Ovary (tissue), 9 donors: ENCODE results near the gene MAP7. TPM values are rescaled to one million over a fixed set of nuclear protein-coding genes. Genes with fewer than 3 reads are reported as not detected.

Experiments used
- DNase-seq, 5 donors: peaks; one replicate each; pipeline ENCODE4 v3.0.0-alpha.2; 2019 to 2020
- H3K27ac ChIP-seq, 2 donors: fragments of 200-600 bp; one replicate each; pipeline versions ENCODE4 v1.5.1 to v1.8.0; 2019 to 2022
- H3K27me3 ChIP-seq: fragments of 200-600 bp; one replicate; pipeline ENCODE4 v1.8.0; 2022
- H3K36me3 ChIP-seq: fragments of 200-600 bp; sonication (generic); one replicate; pipeline ENCODE4 v1.5.1; 2019
- H3K4me1 ChIP-seq: one replicate; pipeline ENCODE4 v1.8.1; 2013; ENCODE audit warnings: mild to moderate bottlenecking, moderate library complexity; ENCODE audit not compliant: insufficient read depth
- H3K4me3 ChIP-seq: fragments of 200-600 bp; sonication (generic); one replicate; pipeline ENCODE4 v1.5.1; 2017
- H3K9me3 ChIP-seq, 2 donors: fragments of 200-600 bp in 1 of 2; sonication (generic) in 1 of 2; one replicate each; pipeline versions ENCODE4 v1.5.1 to v1.8.1; 2013 to 2019; ENCODE audit warnings: mild to moderate bottlenecking in 1 of 2, moderate library complexity in 1 of 2
- EP300 ChIP-seq: sonication (generic); formaldehyde crosslinking; IDR thresholded peaks from one replicate; pipeline ENCODE4 v1.6.1; 2017; ENCODE audit warnings: antibody characterized with exemption
- POLR2A ChIP-seq: fragments of 450-650 bp; IDR thresholded peaks from one replicate; pipeline ENCODE4 v1.6.1; 2017; ENCODE audit warnings: antibody characterized with exemption, mild to moderate bottlenecking, moderate library complexity
- WGBS, 3 donors: extraction: QIAGEN DNeasy Blood & Tissue Kit in 1 of 3; methylation state at CpG; one replicate each; pipeline versions ENCODE4 v1.1.5 to v1.1.7; 2013 to 2017; 5-methylcytosine and 5-hydroxymethylcytosine counted together
- intact Hi-C, 4 donors: fragments of 100-400 bp; cut with DNase I; formaldehyde crosslinking; loops; one replicate each; pipeline versions ENCODE4 v1.11.0 to v1.15.1; 2022 to 2023
- polyA plus RNA-seq, 2 donors: library from polyadenylated mRNA; stranded (reverse); fragments of 200-250 nt in 1 of 2; fragments of 350-450 nt in 1 of 2; fragmentation: Illumina TruSeq in 1 of 2; extraction: RNeasy Lipid Tissue Mini Kit (QIAGEN cat#74804) in 1 of 2; gene quantifications; one replicate each; pipeline ENCODE4 v1.2.3, GENCODE V29; 2013 to 2014
- total RNA-seq, 7 donors: library from RNA; depleted of rRNA in 2 of 7; stranded (reverse); fragments of >200 nt in 2 of 7; fragmentation: NEBNext Ultra II Directional in 3 of 7; extraction: Animal tissue kit (Norgen Biotek cat#: 25700) in 3 of 7; gene quantifications; one replicate each; pipeline versions ENCODE4 v1.1.0 to v1.2.4, GENCODE V29; 2016 to 2023
- TF ChIP-seq, protein P1 (sequence below), 3 donors: fragments of 450-650 bp in 2 of 3; fragments of 200-600 bp in 1 of 3; IDR thresholded peaks; one replicate each; pipeline versions ENCODE4 v1.5.1 to v1.8.0; 2016 to 2022; ENCODE audit warnings: antibody characterized with exemption in 3 of 3, mild to moderate bottlenecking in 1 of 3
- donor health status: DM: no; HTN: no; CAD: no; lungs with moderate emphysema.
- donor health status: DM: no; HTN: no; CAD: no.
- donor health status: Bipolar disorder and iron deficiency.
- donor health status: DM: yes; HTN: yes; CAD: no.
- donor health status: DM: no; HTN: no; CAD: no.
- donor health status: DM: yes; HTN: yes; CAD: no.

Gene MAP7
- total and polyA plus RNA-seq, 9 donors: 1.2 to 13.0 (median 3.6) TPM

DNA sequence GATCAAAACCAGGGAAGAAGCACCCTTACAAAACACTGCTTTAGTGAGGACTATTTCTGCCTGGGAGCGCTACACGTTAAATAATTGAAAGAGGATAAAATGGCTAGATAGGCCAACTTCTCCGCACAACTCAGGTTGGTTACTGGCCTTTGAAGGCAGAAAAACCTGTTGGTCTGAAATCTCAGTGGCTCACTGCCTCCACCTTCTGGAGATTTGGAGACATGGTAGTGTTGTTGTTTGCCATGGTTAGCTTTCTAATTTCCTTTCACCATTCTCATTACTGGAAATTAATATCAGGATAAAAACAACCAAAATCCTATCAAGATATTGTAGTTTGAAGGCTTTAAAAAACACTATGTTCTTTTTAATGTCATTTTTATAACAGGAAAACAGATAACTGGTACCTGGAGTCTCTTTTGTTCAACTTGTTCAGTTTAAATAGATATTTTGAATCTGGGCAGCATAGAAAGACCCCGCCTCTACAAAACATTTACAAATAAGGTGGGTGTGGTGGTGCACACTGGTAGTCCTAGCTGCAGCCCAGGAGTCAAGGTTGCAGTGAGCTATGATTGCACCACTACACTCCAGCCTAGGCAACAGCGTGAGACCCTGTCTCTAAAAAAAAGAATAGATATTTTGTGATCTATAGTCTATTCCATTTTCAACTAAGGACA, 233.1 kb downstream of the MAP7 start:
- 40 to 45% (median 43%) methylated on average over 5 of the region's 5 CpGs for WGBS, 3 donors

DNA sequence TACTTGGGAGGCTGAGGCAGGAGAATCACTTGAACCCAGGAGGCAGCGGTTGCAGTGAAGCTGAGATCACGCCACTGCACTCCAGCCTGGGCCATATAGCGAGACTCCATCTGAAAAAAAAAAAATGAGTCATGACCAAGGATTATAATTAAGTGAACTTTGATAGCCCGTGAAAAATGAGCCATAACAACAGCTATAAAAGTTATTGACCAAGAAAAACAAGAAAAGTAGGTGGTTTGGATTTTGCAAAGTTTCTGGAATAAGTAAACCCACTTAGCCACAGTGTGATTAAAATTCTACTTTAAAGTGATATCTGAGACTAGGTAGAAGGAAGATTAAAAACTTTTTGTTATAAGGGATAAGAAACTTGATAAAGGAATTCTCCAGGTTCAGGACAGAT, 234.6 kb downstream of the MAP7 start:
- 84 to 92% (median 86%) methylated on average over 4 of the region's 4 CpGs for WGBS, 3 donors
- Histone ChIP-seq H3K27me3 (no peaks in the 10 kb centered on the region), H3K4me3 (no peak overlapping the region), H3K36me3 (no peaks in the 10 kb centered on the region), H3K4me1 (no peaks in the 10 kb centered on the region), H3K27ac (no peak overlapping the region), H3K9me3 (no peaks in the 10 kb centered on the region)
- intact Hi-C loops: loop anchor here in 1 of 4 donors (5.0 kb wide), 1 partner anchor 778 kb away; no protein-coding TSS in a partner anchor
- DNase-seq: no peak
- no peak for TF ChIP-seq EP300
- TF ChIP-seq POLR2A: no peak
- TF ChIP-seq, protein P1, sequence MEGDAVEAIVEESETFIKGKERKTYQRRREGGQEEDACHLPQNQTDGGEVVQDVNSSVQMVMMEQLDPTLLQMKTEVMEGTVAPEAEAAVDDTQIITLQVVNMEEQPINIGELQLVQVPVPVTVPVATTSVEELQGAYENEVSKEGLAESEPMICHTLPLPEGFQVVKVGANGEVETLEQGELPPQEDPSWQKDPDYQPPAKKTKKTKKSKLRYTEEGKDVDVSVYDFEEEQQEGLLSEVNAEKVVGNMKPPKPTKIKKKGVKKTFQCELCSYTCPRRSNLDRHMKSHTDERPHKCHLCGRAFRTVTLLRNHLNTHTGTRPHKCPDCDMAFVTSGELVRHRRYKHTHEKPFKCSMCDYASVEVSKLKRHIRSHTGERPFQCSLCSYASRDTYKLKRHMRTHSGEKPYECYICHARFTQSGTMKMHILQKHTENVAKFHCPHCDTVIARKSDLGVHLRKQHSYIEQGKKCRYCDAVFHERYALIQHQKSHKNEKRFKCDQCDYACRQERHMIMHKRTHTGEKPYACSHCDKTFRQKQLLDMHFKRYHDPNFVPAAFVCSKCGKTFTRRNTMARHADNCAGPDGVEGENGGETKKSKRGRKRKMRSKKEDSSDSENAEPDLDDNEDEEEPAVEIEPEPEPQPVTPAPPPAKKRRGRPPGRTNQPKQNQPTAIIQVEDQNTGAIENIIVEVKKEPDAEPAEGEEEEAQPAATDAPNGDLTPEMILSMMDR (IDR thresholded peaks at IDR 0.05): no peak

More for the DNA sequence above, 233.1 kb downstream of the MAP7 start:
- no peaks in the 10 kb centered on the region for H3K9me3 ChIP-seq
- H3K4me1 ChIP-seq: no peaks in the 10 kb centered on the region
- H3K27ac ChIP-seq: no peak overlapping the region
- TF ChIP-seq EP300: no peak
- TF ChIP-seq, protein P1 (IDR thresholded peaks at IDR 0.05): peak; percentile 52 to 71 (median 59)
- H3K4me3 ChIP-seq: no peak overlapping the region
- no peaks in the 10 kb centered on the region for H3K36me3 ChIP-seq
- peak in 4 of 5 donors; percentile 34 to 63 (median 46) for DNase-seq
- no peaks in the 10 kb centered on the region for H3K27me3 ChIP-seq
- intact Hi-C loops: loop anchor here in 1 of 4 donors (5.0 kb wide), 1 partner anchor 780 kb away; no protein-coding TSS in a partner anchor

DNA sequence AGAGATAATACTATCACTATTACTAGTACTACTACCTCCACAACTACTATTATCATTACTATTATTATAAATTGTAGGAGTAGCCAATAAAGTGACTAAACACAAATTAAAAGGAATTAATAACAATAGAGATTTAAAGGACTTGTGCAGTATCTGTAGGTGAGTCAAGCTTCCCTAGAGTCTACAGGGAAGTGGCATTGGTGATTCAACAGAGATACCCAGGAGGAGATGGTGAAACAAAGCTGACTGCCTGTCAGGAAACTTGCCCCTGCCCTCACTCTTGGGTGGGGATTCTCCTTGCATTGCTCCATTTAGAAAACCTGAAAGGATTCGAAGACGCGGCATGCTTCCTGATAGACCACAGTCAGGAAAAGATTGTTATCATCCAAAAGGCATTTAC, 237.2 kb downstream of the MAP7 start:
- TF ChIP-seq, protein P1 (IDR thresholded peaks at IDR 0.05): no peak
- H3K4me3 ChIP-seq: no peak overlapping the region
- no peaks in the 10 kb centered on the region for H3K36me3 ChIP-seq
- H3K27ac ChIP-seq: no peak overlapping the region
- DNase-seq: no peak
- H3K27me3 ChIP-seq: no peaks in the 10 kb centered on the region
- no peaks in the 10 kb centered on the region for H3K4me1 ChIP-seq
- intact Hi-C loops: no loop called here
- H3K9me3 ChIP-seq: no peaks in the 10 kb centered on the region
- WGBS, 3 donors: 95 to 97% (median 96%) methylated on average over 3 of the region's 3 CpGs

DNA sequence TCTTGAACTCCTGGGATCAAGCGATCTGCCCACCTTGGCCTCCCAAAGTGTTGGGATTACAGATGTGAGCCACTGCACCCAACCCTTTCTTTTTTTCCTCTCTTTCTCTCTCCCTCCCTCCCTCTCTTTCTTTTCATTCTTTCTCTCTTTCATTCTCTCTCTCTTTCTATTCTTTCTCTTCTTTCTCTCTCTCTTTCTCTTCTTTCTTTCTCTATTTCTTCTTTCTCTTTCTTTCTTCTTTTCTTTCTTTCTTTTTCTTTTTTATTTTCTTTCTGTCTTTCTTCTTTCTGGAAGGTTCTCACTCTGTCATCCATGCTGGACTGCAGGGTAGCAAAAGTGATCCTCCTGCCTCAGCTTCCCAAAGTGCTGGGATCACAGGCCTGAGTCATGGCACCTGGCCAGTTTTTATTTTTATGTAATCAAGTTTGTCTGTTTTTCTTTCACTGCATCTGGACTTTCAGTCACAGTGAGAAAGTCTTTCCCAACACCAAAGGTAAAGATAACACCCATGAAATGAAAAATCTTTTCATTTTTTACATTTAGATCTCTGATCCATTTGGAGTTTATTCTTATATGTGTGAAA, 240.4 kb downstream of the MAP7 start:
- intact Hi-C loops: no loop called here
- no peak for DNase-seq
- H3K4me1 ChIP-seq: no peaks in the 10 kb centered on the region
- no peak overlapping the region for H3K4me3 ChIP-seq
- WGBS, 3 donors: 90 to 100% (median 95%) methylated on average over 1 of the region's 1 CpG
- H3K9me3 ChIP-seq: no peaks in the 10 kb centered on the region
- TF ChIP-seq, protein P1 (IDR thresholded peaks at IDR 0.05): no peak
- TF ChIP-seq EP300 (no peak), POLR2A (no peak)
- no peaks in the 10 kb centered on the region for H3K27me3 ChIP-seq
- H3K36me3 ChIP-seq: no peaks in the 10 kb centered on the region
- H3K27ac ChIP-seq: no peak overlapping the region
